HG03066 (cell line): ENCODE data around the gene C2.

Experiments used
- ATAC-seq: cut with Tn5 transposase; IDR thresholded peaks from one replicate; pipeline ENCODE4 v1.9.1; 2021; ENCODE audit warnings: low read depth; ENCODE audit not compliant: unreplicated experiment

Gene C2

GRCh38 chr6:31952890-31953289 lies 25.4 kb downstream of the C2 start:
- no peak for ATAC-seq

- ATAC-seq, result no peak
Observed at GRCh38 chr6:31954511-31954910, 27.0 kb downstream of the C2 start.

GRCh38 chr6:31956796-31957195 lies 29.3 kb downstream of the C2 start:
- no peak for ATAC-seq

- ATAC-seq, result peak; percentile 5
Observed at GRCh38 chr6:31958412-31958740, 30.9 kb downstream of the C2 start.

- peak; percentile 98 for ATAC-seq
Observed at GRCh38 chr6:31958741-31959739, 31.5 kb downstream of the C2 start, which contains the start of the genes NELFE and SKIC2. Gene NELFE, minus strand, starts transcription at chr6:31958971. Its CDS starts 525 bp downstream, at chr6:31958446. Gene SKIC2, plus strand, starts transcription at chr6:31959175. Its CDS starts 18 bp downstream, at chr6:31959193.

GRCh38 chr6:31961616-31962015 lies 34.1 kb downstream of the C2 start:
- ATAC-seq, result no peak

- no peak for ATAC-seq
Observed at GRCh38 chr6:31963921-31964320, 36.4 kb downstream of the C2 start.

- no peak for ATAC-seq
Observed at GRCh38 chr6:31965700-31966099, 38.2 kb downstream of the C2 start.

- no peak for ATAC-seq
Observed at GRCh38 chr6:31966506-31966905, 39.0 kb downstream of the C2 start.

- no peak for ATAC-seq
Observed at GRCh38 chr6:31966997-31967925, 39.7 kb downstream of the C2 start.

- ATAC-seq, result no peak
Observed at GRCh38 chr6:31967926-31968320, 40.4 kb downstream of the C2 start.

GRCh38 chr6:31968326-31968725 lies 40.8 kb downstream of the C2 start:
- ATAC-seq, result no peak

GRCh38 chr6:31968791-31969711 lies 41.5 kb downstream of the C2 start:
- ATAC-seq, result no peak

- ATAC-seq, result no peak
Observed at GRCh38 chr6:31969712-31970603, 42.4 kb downstream of the C2 start.

GRCh38 chr6:31970604-31971271 lies 43.2 kb downstream of the C2 start:
- no peak for ATAC-seq

- ATAC-seq, result no peak
Observed at GRCh38 chr6:31971279-31971992, 43.9 kb downstream of the C2 start.

GRCh38 chr6:31971993-31972708 lies 44.6 kb downstream of the C2 start, which contains the start of gene DXO:
Gene DXO, minus strand, starts transcription at chr6:31972138. Its CDS starts 463 bp downstream, at chr6:31971675.
- peak; percentile 87 for ATAC-seq
